ENCODE measurements around the gene KMO.
A peak's percentile ranks its signal among the peaks of the same experiment; 100 is the strongest.

KMO gene

GRCh38 chr1:241557551-241558193, 25.5 kb downstream of the KMO start:
- no peak overlapping the region for H3K4me3 Mint-ChIP-seq
- peaks cover 77% of the 10 kb centered on the region for H3K36me3 Mint-ChIP-seq
- no peak for ATAC-seq
- H3K27ac Mint-ChIP-seq: peak overlapping the region; percentile 23
- H3K27me3 Mint-ChIP-seq: no peaks in the 10 kb centered on the region
- H3K9me3 Mint-ChIP-seq: peaks cover 1% of the 10 kb centered on the region
- peaks cover 22% of the 10 kb centered on the region for H3K4me1 Mint-ChIP-seq

GRCh38 chr1:241560146-241560848, 28.1 kb downstream of the KMO start:
- no peaks in the 10 kb centered on the region for H3K27me3 Mint-ChIP-seq
- H3K9me3 Mint-ChIP-seq: no peaks in the 10 kb centered on the region
- peaks cover 15% of the 10 kb centered on the region for H3K4me1 Mint-ChIP-seq
- H3K36me3 Mint-ChIP-seq: peaks cover 76% of the 10 kb centered on the region
- no peak for ATAC-seq
- H3K27ac Mint-ChIP-seq: peak overlapping the region; percentile 2
- H3K4me3 Mint-ChIP-seq: no peak overlapping the region

DNA sequence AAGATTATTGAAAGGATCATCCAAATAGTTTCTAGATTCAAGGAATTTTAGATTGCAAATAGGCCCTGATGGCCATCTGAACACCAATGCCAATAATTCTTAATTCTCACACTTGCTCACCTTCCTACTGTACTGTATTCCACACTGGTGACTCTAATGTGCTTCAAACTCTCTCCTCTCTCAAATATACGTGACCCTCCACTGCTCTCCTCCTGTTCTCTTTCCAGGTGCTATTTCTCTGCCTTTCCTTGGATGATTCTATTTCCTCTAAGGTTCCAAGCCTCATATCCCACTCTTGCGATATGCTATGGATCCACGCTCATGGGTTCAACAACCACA, 28.6 kb downstream of the KMO start:
- Mint-ChIP-seq H3K9me3 (no peaks in the 10 kb centered on the region), H3K27me3 (no peaks in the 10 kb centered on the region), H3K27ac (peak overlapping the region; percentile 2), H3K4me3 (no peak overlapping the region), H3K36me3 (peaks cover 75% of the 10 kb centered on the region), H3K4me1 (peaks cover 15% of the 10 kb centered on the region)
- no peak for ATAC-seq

GRCh38 chr1:241569848-241570247, 37.7 kb downstream of the KMO start:
- Mint-ChIP-seq H3K27me3 (no peaks in the 10 kb centered on the region), H3K27ac (no peak overlapping the region), H3K9me3 (peaks cover 3% of the 10 kb centered on the region), H3K4me1 (peaks cover 35% of the 10 kb centered on the region), H3K36me3 (peaks cover 70% of the 10 kb centered on the region), H3K4me3 (no peak overlapping the region)
- ATAC-seq: no peak

DNA sequence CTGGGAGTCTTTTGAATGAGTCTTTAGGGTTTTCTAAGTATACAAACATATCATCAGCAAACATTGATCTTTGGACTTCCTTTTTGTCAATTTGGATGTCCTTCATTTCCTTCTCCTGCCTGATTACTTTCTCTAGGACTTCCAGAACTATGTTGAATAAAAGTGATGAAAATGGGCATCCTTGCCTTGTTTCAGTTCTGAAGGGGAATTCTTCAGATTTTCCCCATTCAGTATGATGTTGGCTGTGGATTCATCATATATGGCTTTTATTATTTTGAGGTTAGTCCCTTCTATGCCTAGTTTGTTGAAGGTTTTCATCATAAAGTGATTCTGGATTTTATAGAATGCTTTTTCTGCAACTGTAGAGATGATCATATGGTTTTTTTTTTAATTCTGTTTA, 42.0 kb downstream of the KMO start:
- Mint-ChIP-seq H3K9me3 (peaks cover 8% of the 10 kb centered on the region), H3K27me3 (no peaks in the 10 kb centered on the region)

DNA sequence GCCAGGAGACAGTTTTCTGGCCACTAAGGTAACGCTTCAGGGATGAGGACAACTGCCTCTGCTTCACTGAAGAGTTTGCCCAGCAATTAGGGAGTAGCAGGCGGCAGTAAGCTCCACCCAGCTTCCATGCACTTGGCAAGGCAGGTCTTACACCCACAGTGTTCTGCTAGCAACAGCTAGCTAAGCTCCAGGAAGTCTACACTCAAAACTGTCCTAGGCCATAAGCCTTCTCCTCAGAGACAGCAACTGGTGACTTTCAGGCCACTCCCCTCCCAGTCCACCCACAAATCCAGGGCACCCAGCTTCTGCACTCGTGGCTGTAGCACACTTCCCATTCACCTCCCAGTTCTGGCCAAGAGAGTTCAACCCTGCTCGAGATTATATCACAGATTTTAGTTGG, 47.3 kb downstream of the KMO start:
- Mint-ChIP-seq H3K4me1 (peaks cover 22% of the 10 kb centered on the region), H3K4me3 (no peak overlapping the region), H3K9me3 (peaks cover 5% of the 10 kb centered on the region), H3K36me3 (peaks cover 88% of the 10 kb centered on the region), H3K27ac (peak overlapping the region; percentile 55), H3K27me3 (no peaks in the 10 kb centered on the region)
- ATAC-seq: no peak

More for the DNA sequence above, 42.0 kb downstream of the KMO start:
- Mint-ChIP-seq H3K27ac (no peak overlapping the region), H3K4me1 (peaks cover 41% of the 10 kb centered on the region), H3K4me3 (no peak overlapping the region), H3K36me3 (peaks cover 97% of the 10 kb centered on the region)
- no peak for ATAC-seq

GRCh38 chr1:241582921-241583321, 50.7 kb downstream of the KMO start:
- H3K36me3 Mint-ChIP-seq: peaks cover 69% of the 10 kb centered on the region
- H3K9me3 Mint-ChIP-seq: no peaks in the 10 kb centered on the region
- peaks cover 12% of the 10 kb centered on the region for H3K4me1 Mint-ChIP-seq
- no peak for ATAC-seq
- no peak overlapping the region for H3K27ac Mint-ChIP-seq
- no peak overlapping the region for H3K4me3 Mint-ChIP-seq
- H3K27me3 Mint-ChIP-seq: no peaks in the 10 kb centered on the region

DNA sequence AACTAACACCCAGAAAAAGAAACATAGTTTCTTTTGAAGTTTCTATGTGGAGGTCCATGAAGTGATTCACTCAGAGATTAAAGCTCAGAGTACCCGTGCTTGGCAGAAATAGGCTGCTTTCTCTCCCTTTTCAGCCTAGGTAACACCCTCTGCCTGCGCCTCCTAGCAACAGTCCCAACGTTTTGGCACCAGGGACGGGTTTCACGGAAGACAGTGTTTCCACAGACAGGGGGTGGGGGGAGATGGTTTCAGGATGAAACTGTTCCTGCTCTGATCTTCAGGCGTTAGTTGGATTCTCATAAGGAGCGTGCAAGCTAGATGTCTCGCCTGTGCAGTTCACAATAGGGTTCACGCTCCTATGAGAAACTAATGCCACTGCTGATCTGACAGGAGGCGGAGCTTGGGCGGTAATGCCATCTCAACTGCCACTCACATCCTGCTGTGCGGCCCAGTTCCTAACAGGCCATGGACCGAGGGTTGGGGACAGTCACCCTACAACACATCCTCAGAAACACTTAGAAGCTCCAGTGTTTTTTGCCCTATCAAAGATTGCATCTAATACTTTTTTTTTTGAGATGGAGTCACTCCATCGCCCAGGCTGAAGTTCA, 54.8 kb downstream of the KMO start:
- Mint-ChIP-seq H3K4me3 (no peak overlapping the region), H3K27me3 (no peaks in the 10 kb centered on the region), H3K36me3 (peaks cover 61% of the 10 kb centered on the region), H3K9me3 (no peaks in the 10 kb centered on the region), H3K4me1 (peaks cover 21% of the 10 kb centered on the region), H3K27ac (no peak overlapping the region)
- ATAC-seq: no peak

GRCh38 chr1:241589521-241589920, 57.3 kb downstream of the KMO start:
- Mint-ChIP-seq H3K27me3 (no peaks in the 10 kb centered on the region), H3K9me3 (no peaks in the 10 kb centered on the region), H3K4me3 (no peak overlapping the region), H3K27ac (no peak overlapping the region), H3K36me3 (peaks cover 71% of the 10 kb centered on the region), H3K4me1 (peaks cover 33% of the 10 kb centered on the region)
- ATAC-seq: no peak

GRCh38 chr1:241590719-241591118, 58.5 kb downstream of the KMO start:
- Mint-ChIP-seq H3K27me3 (no peaks in the 10 kb centered on the region), H3K36me3 (peaks cover 81% of the 10 kb centered on the region), H3K27ac (peak overlapping the region; percentile 78)

DNA sequence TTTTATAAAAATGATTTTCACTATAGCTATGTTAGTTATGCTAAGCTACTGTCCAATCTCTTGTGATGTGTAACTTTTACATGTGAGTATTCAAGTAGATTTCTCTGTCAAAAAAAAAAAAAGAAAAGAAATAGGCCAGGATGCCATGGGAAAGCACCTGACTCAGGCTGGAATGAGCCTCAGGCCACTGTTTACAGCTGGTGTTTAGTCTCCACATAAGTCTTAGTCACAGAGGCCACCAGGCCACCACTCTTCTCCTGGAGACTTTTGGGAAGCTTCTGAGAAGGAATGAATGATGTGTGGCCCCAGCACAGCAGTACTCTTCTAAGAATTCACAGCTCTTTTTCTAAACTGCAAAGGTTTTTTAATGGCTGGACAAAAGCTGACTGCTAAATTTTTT, 59.1 kb downstream of the KMO start:
- Mint-ChIP-seq H3K27me3 (no peaks in the 10 kb centered on the region), H3K36me3 (peaks cover 84% of the 10 kb centered on the region), H3K4me1 (peaks cover 46% of the 10 kb centered on the region), H3K27ac (peak overlapping the region; percentile 78), H3K4me3 (no peak overlapping the region), H3K9me3 (no peaks in the 10 kb centered on the region)
- no peak for ATAC-seq

More at GRCh38 chr1:241590719-241591118, 58.5 kb downstream of the KMO start:
- H3K4me3 Mint-ChIP-seq: no peak overlapping the region
- H3K4me1 Mint-ChIP-seq: peaks cover 42% of the 10 kb centered on the region
- ATAC-seq: no peak
- no peaks in the 10 kb centered on the region for H3K9me3 Mint-ChIP-seq

DNA sequence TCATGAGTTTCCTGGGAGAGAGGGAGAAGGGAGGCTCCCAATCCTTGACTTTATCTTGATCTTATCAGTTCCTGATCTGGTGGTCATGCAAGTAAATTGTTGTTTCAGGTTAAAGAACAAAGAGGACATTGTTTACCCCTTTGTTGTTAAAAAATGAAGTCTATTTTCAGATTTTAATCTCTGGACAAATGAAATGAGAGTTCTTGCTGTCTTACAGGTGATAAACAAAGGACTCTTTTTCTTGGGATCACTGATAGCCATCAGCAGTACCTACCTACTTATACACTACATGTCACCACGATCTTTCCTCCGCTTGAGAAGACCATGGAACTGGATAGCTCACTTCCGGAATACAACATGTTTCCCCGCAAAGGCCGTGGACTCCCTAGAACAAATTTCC, 59.6 kb downstream of the KMO start:
- Mint-ChIP-seq H3K9me3 (no peaks in the 10 kb centered on the region), H3K36me3 (peaks cover 82% of the 10 kb centered on the region), H3K27ac (peak overlapping the region; percentile 78), H3K4me3 (no peak overlapping the region), H3K4me1 (peaks cover 51% of the 10 kb centered on the region), H3K27me3 (no peaks in the 10 kb centered on the region)
- ATAC-seq: no peak

DNA sequence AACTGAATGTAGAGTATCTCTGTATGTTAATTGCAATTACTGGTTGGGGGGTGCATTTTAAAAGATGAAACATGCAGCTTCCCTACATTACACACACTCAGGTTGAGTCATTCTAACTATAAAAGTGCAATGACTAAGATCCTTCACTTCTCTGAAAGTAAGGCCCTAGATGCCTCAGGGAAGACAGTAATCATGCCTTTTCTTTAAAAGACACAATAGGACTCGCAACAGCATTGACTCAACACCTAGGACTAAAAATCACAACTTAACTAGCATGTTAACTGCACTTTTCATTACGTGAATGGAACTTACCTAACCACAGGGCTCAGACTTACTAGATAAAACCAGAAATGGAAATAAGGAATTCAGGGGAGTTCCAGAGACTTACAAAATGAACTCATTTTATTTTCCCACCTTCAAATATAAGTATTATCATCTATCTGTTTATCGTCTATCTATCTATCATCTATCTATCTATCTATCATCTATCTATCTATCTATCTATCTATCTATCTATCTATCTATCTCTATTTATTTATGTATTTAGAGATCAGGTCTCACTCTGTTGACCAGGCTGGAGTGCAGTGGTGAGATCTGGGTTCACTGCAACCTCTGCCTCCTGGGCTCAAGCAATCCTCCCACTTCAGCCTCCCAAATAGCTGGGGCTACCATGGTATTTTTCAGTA, 60.2 kb downstream of the KMO start:
- peak; percentile 84 for ATAC-seq
- H3K27me3 Mint-ChIP-seq: no peaks in the 10 kb centered on the region
- H3K4me3 Mint-ChIP-seq: no peak overlapping the region
- H3K4me1 Mint-ChIP-seq: peaks cover 55% of the 10 kb centered on the region
- H3K27ac Mint-ChIP-seq: peak overlapping the region; percentile 78
- H3K36me3 Mint-ChIP-seq: peaks cover 76% of the 10 kb centered on the region
- no peaks in the 10 kb centered on the region for H3K9me3 Mint-ChIP-seq

DNA sequence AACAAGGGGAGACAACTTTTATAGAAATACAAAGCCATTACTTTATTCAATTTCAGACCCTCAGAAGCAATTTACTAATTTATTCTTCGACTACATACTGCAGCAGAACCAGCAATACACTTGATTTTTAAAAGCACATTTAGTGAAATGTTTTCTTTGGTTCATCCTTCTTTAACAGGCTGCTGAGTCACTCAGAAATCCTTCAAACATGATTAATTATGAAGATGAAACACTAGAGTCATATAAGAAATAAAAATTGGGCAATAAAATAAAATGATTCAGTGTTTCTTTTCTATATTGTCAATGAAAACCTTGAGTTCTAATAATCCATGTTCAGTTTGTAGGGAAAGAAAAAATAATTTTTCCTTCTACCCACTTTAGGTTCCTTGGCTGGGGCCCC, 61.0 kb downstream of the KMO start:
- no peak overlapping the region for H3K4me3 Mint-ChIP-seq
- H3K9me3 Mint-ChIP-seq: no peaks in the 10 kb centered on the region
- H3K4me1 Mint-ChIP-seq: peaks cover 63% of the 10 kb centered on the region
- H3K27me3 Mint-ChIP-seq: no peaks in the 10 kb centered on the region
- peaks cover 71% of the 10 kb centered on the region for H3K36me3 Mint-ChIP-seq
- ATAC-seq: no peak
- peak overlapping the region; percentile 78 for H3K27ac Mint-ChIP-seq

DNA sequence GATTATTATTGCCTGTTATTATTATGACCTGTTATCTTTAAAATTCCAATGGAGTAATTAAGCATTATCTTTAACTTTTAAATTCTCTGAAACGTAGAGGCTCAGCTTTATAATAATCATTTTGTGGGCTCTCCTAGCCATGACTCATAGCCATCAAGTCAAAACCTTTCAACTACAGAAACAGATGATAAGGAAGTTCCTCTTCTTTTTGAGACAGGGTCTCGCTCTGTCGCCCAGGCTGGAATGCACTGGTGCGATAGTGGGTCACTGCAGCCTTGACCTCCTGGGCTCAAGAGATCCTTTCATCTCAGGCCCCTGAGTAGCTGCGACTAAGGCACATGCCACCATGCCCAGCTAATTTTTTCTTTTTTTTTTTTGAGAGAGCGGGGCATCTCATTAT, 64.5 kb downstream of the KMO start:
- peaks cover 71% of the 10 kb centered on the region for H3K4me1 Mint-ChIP-seq
- no peak overlapping the region for H3K4me3 Mint-ChIP-seq
- ATAC-seq: peak; percentile 77
- H3K9me3 Mint-ChIP-seq: no peaks in the 10 kb centered on the region
- peak overlapping the region; percentile 67 for H3K27ac Mint-ChIP-seq
- H3K27me3 Mint-ChIP-seq: no peaks in the 10 kb centered on the region
- H3K36me3 Mint-ChIP-seq: peaks cover 54% of the 10 kb centered on the region

All from stimulated activated memory B cell treated with anti-CD40 and anti-IgM and Interleukin-4, amounts not matched to agents 10 μg/mL and 1 μg/mL and 100 μg/mL, for 72 hours (primary cell).